Liver (tissue), 3 donors: Measurements from ENCODE around the gene PKHD1.

ENCODE experiments used
- ATF3 ChIP-seq: IDR thresholded peaks from 2 replicates; pipeline ENCODE4 v1.6.1; 2016; ENCODE audit warnings: antibody characterized with exemption
- CTCF ChIP-seq: fragments of 150-350 bp; IDR thresholded peaks from 2 replicates; pipeline ENCODE4 v1.5.1; 2017; ENCODE audit warnings: improper control_type of control experiment, low read depth, low read length; ENCODE audit not compliant: missing input control
- FOXA2 ChIP-seq: IDR thresholded peaks from 2 replicates; pipeline ENCODE4 v1.6.1; 2016; ENCODE audit warnings: antibody characterized with exemption
- HNF4A ChIP-seq, 2 donors: conservative IDR thresholded peaks; 2 replicates each; pipeline ENCODE4 v1.6.1; 2016; ENCODE audit warnings: antibody characterized with exemption in 2 of 2, mild to moderate bottlenecking in 2 of 2
- HNF4G ChIP-seq: IDR thresholded peaks from 2 replicates; pipeline ENCODE4 v1.6.1; 2016; ENCODE audit warnings: antibody characterized with exemption
- JUND ChIP-seq, 2 donors: IDR thresholded peaks; 2 replicates each; pipeline ENCODE4 v1.6.1; 2016; ENCODE audit warnings: antibody characterized with exemption in 2 of 2
- MAX ChIP-seq: IDR thresholded peaks from 2 replicates; pipeline ENCODE4 v1.6.1; 2016; ENCODE audit warnings: antibody characterized with exemption
- RAD21 ChIP-seq, 2 donors: IDR thresholded peaks; 2 replicates each; pipeline ENCODE4 v1.6.1; 2016; ENCODE audit warnings: antibody characterized with exemption in 2 of 2, mild to moderate bottlenecking in 2 of 2
- REST ChIP-seq: IDR thresholded peaks from 2 replicates; pipeline ENCODE4 v1.6.1; 2016; ENCODE audit warnings: antibody characterized with exemption, mild to moderate bottlenecking
- RXRA ChIP-seq, 2 donors: IDR thresholded peaks; 2 replicates each; pipeline ENCODE4 v1.6.1; 2017 to 2018; ENCODE audit warnings: antibody characterized with exemption in 2 of 2, mild to moderate bottlenecking in 1 of 2
- TAF1 ChIP-seq: conservative IDR thresholded peaks from 2 replicates; pipeline ENCODE4 v1.6.1; 2016; ENCODE audit warnings: antibody characterized with exemption, mild to moderate bottlenecking
- YY1 ChIP-seq: IDR thresholded peaks from 2 replicates; pipeline ENCODE4 v1.6.1; 2016; ENCODE audit warnings: antibody characterized with exemption, mild to moderate bottlenecking
- ZBTB33 ChIP-seq: IDR thresholded peaks from 2 replicates; pipeline ENCODE4 v1.6.1; 2016; ENCODE audit warnings: antibody characterized with exemption
- donor health status: healthy.
- donor health status: healthy.

GRCh38 chr6:51594981-51595380, 492.4 kb downstream of the PKHD1 start:
- TF ChIP-seq JUND (IDR thresholded peaks at IDR 0.05), result no peak
- no peak for TF ChIP-seq TAF1
- no peak for TF ChIP-seq ZBTB33
- TF ChIP-seq CTCF, result no peak
- TF ChIP-seq HNF4G, result no peak
- TF ChIP-seq RAD21 (IDR thresholded peaks at IDR 0.05), result no peak
- TF ChIP-seq MAX, result no peak
- TF ChIP-seq YY1, result no peak
- no peak for TF ChIP-seq ATF3
- TF ChIP-seq REST, result no peak
- no peak for TF ChIP-seq HNF4A (conservative IDR thresholded peaks at IDR 0.05)
- TF ChIP-seq FOXA2, result no peak
- no peak for TF ChIP-seq RXRA (IDR thresholded peaks at IDR 0.05)
